Adrenal gland (tissue), 12 donors: ENCODE data around the gene SH3RF2. TPM values are rescaled to one million over a fixed set of nuclear protein-coding genes. Genes with fewer than 3 reads are reported as not detected.

ENCODE experiments used
- DNase-seq, 7 donors: peaks; one replicate each; pipeline ENCODE4 v3.0.0-alpha.2; 2019 to 2020
- H3K27ac ChIP-seq, 5 donors: fragments of 200-600 bp; sonication (generic) in 4 of 5; 1 replicate in 3 of 5; 2 replicates in 2 of 5; pipeline versions ENCODE4 v1.5.1 to v1.8.0; 2016 to 2020; ENCODE audit warnings: mild to moderate bottlenecking in 1 of 5
- H3K27me3 ChIP-seq: fragments of 200-600 bp; 2 replicates; pipeline ENCODE4 v1.8.0; 2021
- H3K36me3 ChIP-seq, 2 donors: fragments of 200-600 bp; replicated peaks in 1 of 2; 1 replicate in 1 of 2; 2 replicates in 1 of 2; pipeline versions ENCODE4 v1.5.1 to v1.8.0; 2018 to 2022
- H3K4me1 ChIP-seq, 2 donors: fragments of 200-600 bp; replicated peaks in 1 of 2; 1 replicate in 1 of 2; 2 replicates in 1 of 2; pipeline versions ENCODE4 v1.5.1 to v1.8.0; 2018 to 2021
- H3K4me3 ChIP-seq, 4 donors: fragments of 200-600 bp; sonication (generic) in 3 of 4; one replicate each; pipeline ENCODE4 v1.5.1; 2016 to 2018
- H3K9me3 ChIP-seq, 3 donors: fragments of 200-600 bp; sonication (generic) in 1 of 3; replicated peaks in 1 of 3; 1 replicate in 2 of 3; 2 replicates in 1 of 3; pipeline versions ENCODE4 v1.5.1 to v1.8.0; 2016 to 2021
- POLR2A ChIP-seq, 2 donors: fragments of 450-650 bp; IDR thresholded peaks; one replicate each; pipeline ENCODE4 v1.6.1; 2017; ENCODE audit warnings: antibody characterized with exemption in 2 of 2, mild to moderate bottlenecking in 2 of 2, moderate library complexity in 1 of 2
- WGBS, 4 donors: extraction: QIAGEN DNeasy Blood & Tissue Kit in 2 of 4; methylation state at CpG; one replicate each; pipeline versions ENCODE4 v1.1.5 to v1.1.7; 2013 to 2017; 5-methylcytosine and 5-hydroxymethylcytosine counted together
- intact Hi-C, 2 donors: fragments of 100-400 bp; cut with DNase I; formaldehyde crosslinking; loops; one replicate each; pipeline versions ENCODE4 v1.14.1 to v1.15.0; 2022 to 2023
- polyA plus RNA-seq, 3 donors: library from polyadenylated mRNA; stranded (reverse); fragments of 200-250 nt in 2 of 3; fragments of 350-450 nt in 1 of 3; fragmentation: Illumina TruSeq in 1 of 3; extraction: RNeasy Lipid Tissue Mini Kit (QIAGEN cat#74804) in 1 of 3; gene quantifications; one replicate each; pipeline ENCODE4 v1.2.3, GENCODE V29; 2013 to 2014
- total RNA-seq, 9 donors: library from RNA; depleted of rRNA in 4 of 9; stranded (reverse); fragments of >200 nt in 4 of 9; fragments of 120-200 nt in 1 of 9; fragmentation: NEBNext Ultra II Directional in 1 of 9; extraction: Animal tissue kit (Norgen Biotek cat#: 25700) in 1 of 9; gene quantifications; one replicate each; pipeline versions ENCODE4 v1.1.0 to v1.2.4, GENCODE V29; 2013 to 2023
- TF ChIP-seq, protein P1 (sequence below), 6 experiments: fragments of 450-650 bp in 4 of 6; fragments of 200-600 bp in 2 of 6; sonication (generic) in 1 of 6; IDR thresholded peaks; 1 replicate in 5 of 6; 2 replicates in 1 of 6; pipeline versions ENCODE4 v1.5.1 to v1.8.0; 2016 to 2021; ENCODE audit warnings: antibody characterized with exemption in 6 of 6, mild to moderate bottlenecking in 2 of 6, moderate library complexity in 1 of 6
- donor health status: healthy with polysubstance abuse.
- donor health status: Bipolar disorder and iron deficiency.
- donor health status: DM: yes; HTN: yes; CAD: no.
- donor health status: DM: no; HTN: no; CAD: no.
- donor health status: DM: no; HTN: no; CAD: no.
- donor health status: DM: yes; HTN: yes; CAD: no.

Gene SH3RF2
- total and polyA plus RNA-seq, 12 donors: 0.60 to 3.8 (median 1.2) TPM

GRCh38 chr5:146043722-146044121 lies 107.3 kb downstream of the SH3RF2 start:
- H3K9me3 ChIP-seq: no peaks in the 10 kb centered on the region
- intact Hi-C loops: loop anchor here (10.0 kb wide), 2 partner anchors 359 to 1839 kb away; no protein-coding TSS in a partner anchor
- TF ChIP-seq POLR2A (IDR thresholded peaks at IDR 0.05): no peak
- TF ChIP-seq, protein P1, sequence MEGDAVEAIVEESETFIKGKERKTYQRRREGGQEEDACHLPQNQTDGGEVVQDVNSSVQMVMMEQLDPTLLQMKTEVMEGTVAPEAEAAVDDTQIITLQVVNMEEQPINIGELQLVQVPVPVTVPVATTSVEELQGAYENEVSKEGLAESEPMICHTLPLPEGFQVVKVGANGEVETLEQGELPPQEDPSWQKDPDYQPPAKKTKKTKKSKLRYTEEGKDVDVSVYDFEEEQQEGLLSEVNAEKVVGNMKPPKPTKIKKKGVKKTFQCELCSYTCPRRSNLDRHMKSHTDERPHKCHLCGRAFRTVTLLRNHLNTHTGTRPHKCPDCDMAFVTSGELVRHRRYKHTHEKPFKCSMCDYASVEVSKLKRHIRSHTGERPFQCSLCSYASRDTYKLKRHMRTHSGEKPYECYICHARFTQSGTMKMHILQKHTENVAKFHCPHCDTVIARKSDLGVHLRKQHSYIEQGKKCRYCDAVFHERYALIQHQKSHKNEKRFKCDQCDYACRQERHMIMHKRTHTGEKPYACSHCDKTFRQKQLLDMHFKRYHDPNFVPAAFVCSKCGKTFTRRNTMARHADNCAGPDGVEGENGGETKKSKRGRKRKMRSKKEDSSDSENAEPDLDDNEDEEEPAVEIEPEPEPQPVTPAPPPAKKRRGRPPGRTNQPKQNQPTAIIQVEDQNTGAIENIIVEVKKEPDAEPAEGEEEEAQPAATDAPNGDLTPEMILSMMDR (IDR thresholded peaks at IDR 0.05): no peak
- no peaks in the 10 kb centered on the region for H3K27me3 ChIP-seq
- no peak for DNase-seq
- no peaks in the 10 kb centered on the region for H3K4me1 ChIP-seq
- no peak overlapping the region for H3K27ac ChIP-seq
- no peak overlapping the region for H3K4me3 ChIP-seq
- no peaks in the 10 kb centered on the region for H3K36me3 ChIP-seq
- WGBS, 4 donors: 91 to 98% (median 95%) methylated on average over 4 of the region's 4 CpGs

GRCh38 chr5:146047396-146047795 lies 111.0 kb downstream of the SH3RF2 start:
- H3K36me3 ChIP-seq: no peaks in the 10 kb centered on the region
- intact Hi-C loops: loop anchor here (10.0 kb wide), 2 partner anchors 363 to 1843 kb away; no protein-coding TSS in a partner anchor
- H3K4me1 ChIP-seq: no peaks in the 10 kb centered on the region
- no peak overlapping the region for H3K4me3 ChIP-seq
- no peak for DNase-seq
- 75 to 91% (median 88%) methylated on average over 3 to 4 of the region's 4 CpGs for WGBS, 4 donors
- no peaks in the 10 kb centered on the region for H3K9me3 ChIP-seq
- H3K27me3 ChIP-seq: no peaks in the 10 kb centered on the region
- no peak for TF ChIP-seq POLR2A (IDR thresholded peaks at IDR 0.05)
- TF ChIP-seq, protein P1 (IDR thresholded peaks at IDR 0.05): no peak
- H3K27ac ChIP-seq: no peak overlapping the region

- no peak overlapping the region for H3K27ac ChIP-seq
- H3K36me3 ChIP-seq: no peaks in the 10 kb centered on the region
- intact Hi-C loops: loop anchor here (10.0 kb wide), 2 partner anchors 364 to 1844 kb away; no protein-coding TSS in a partner anchor
- DNase-seq: peak; percentile 36 to 73 (median 52)
- H3K4me1 ChIP-seq: no peaks in the 10 kb centered on the region
- TF ChIP-seq, protein P1 (IDR thresholded peaks at IDR 0.05): peak; percentile 39 to 69 (median 64)
- no peak for TF ChIP-seq POLR2A (IDR thresholded peaks at IDR 0.05)
- no peak overlapping the region for H3K4me3 ChIP-seq
- no peaks in the 10 kb centered on the region for H3K27me3 ChIP-seq
- H3K9me3 ChIP-seq: no peaks in the 10 kb centered on the region
- 69 to 77% (median 72%) methylated on average over 15 of the region's 15 CpGs for WGBS, 4 donors
Observed at GRCh38 chr5:146048994-146049703, 112.8 kb downstream of the SH3RF2 start.

DNA sequence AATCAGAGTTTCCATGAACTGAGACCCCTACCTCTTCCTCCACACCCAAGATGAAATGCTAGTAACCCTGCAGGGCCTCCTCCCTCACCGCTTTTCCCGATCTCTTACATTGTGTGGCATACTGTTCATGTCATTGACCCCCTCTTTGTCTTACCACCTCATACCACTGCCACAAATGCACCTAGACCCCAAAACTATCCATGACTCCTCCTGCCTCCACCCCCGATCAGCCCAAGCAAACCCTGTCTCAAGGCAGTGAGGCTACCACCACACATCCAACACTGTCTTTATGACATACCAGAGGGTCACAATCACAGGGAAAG lies 113.3 kb downstream of the SH3RF2 start:
- DNase-seq: no peak
- no peak overlapping the region for H3K4me3 ChIP-seq
- H3K27ac ChIP-seq: no peak overlapping the region
- 50 to 65% (median 53%) methylated on average over 3 of the region's 3 CpGs for WGBS, 4 donors
- H3K4me1 ChIP-seq: no peaks in the 10 kb centered on the region
- H3K36me3 ChIP-seq: no peaks in the 10 kb centered on the region
- H3K9me3 ChIP-seq: no peaks in the 10 kb centered on the region
- no peaks in the 10 kb centered on the region for H3K27me3 ChIP-seq
- TF ChIP-seq, protein P1 (IDR thresholded peaks at IDR 0.05): peak in 1 of 6 experiments; percentile 25
- TF ChIP-seq POLR2A (IDR thresholded peaks at IDR 0.05): no peak
- intact Hi-C loops: loop anchor here (10.0 kb wide), 2 partner anchors 365 to 1845 kb away; no protein-coding TSS in a partner anchor
